Lung (tissue), 12 donors: Measurements from ENCODE around the gene LRIG1. TPM values are rescaled to one million over a fixed set of nuclear protein-coding genes. Genes with fewer than 3 reads are reported as not detected.

Experiments
- ATAC-seq: fragments of 200-7000 bp; cut with Tn5 transposase; one replicate; pipeline ENCODE4 v1.9.1; 2020; ENCODE audit warnings: moderate number of reproducible peaks; ENCODE audit not compliant: insufficient read depth, low FRiP score
- DNase-seq, 3 donors: peaks; one replicate each; pipeline ENCODE4 v3.0.0-alpha.2; 2013 to 2017
- H3K27ac ChIP-seq, 2 donors: one replicate each; pipeline ENCODE4 v1.5.1; 2013; ENCODE audit warnings: mild to moderate bottlenecking in 2 of 2, moderate library complexity in 2 of 2, control low read depth in 1 of 2, inconsistent platforms in 1 of 2, low read depth in 1 of 2, low read length in 1 of 2
- H3K27me3 ChIP-seq, 3 donors: one replicate each; pipeline ENCODE4 v1.5.1; 2013; ENCODE audit warnings: low read length in 2 of 3; ENCODE audit not compliant: control insufficient read depth in 3 of 3, insufficient read depth in 3 of 3
- H3K36me3 ChIP-seq, 4 donors: one replicate each; pipeline ENCODE4 v1.5.1; 2013; ENCODE audit warnings: low read length in 4 of 4, mild to moderate bottlenecking in 1 of 4, moderate library complexity in 1 of 4; ENCODE audit not compliant: control insufficient read depth in 4 of 4, insufficient read depth in 4 of 4
- H3K4me1 ChIP-seq, 5 donors: one replicate each; pipeline ENCODE4 v1.5.1; 2013; ENCODE audit warnings: low read length in 5 of 5, mild to moderate bottlenecking in 2 of 5, moderate library complexity in 1 of 5; ENCODE audit not compliant: control insufficient read depth in 5 of 5, insufficient read depth in 5 of 5
- H3K4me3 ChIP-seq: one replicate; pipeline ENCODE4 v1.5.1; 2013; ENCODE audit warnings: mild to moderate bottlenecking, control low read depth, moderate library complexity
- H3K9ac ChIP-seq, 2 donors: one replicate each; pipeline ENCODE4 v1.5.1; 2013; ENCODE audit warnings: low read length in 2 of 2, control low read depth in 1 of 2; ENCODE audit not compliant: insufficient read depth in 1 of 2
- H3K9me3 ChIP-seq, 4 donors: one replicate each; pipeline ENCODE4 v1.5.1; 2013; ENCODE audit warnings: low read length in 3 of 4, mild to moderate bottlenecking in 1 of 4, moderate library complexity in 1 of 4; ENCODE audit not compliant: control insufficient read depth in 4 of 4, insufficient read depth in 3 of 4
- CTCF ChIP-seq: IDR thresholded peaks from 2 replicates; pipeline ENCODE4 v1.5.1; 2012; ENCODE audit warnings: mild to moderate bottlenecking; ENCODE audit errors: control extremely low read depth, extremely low read depth
- WGBS, 2 donors: extraction: QIAGEN DNeasy Blood & Tissue Kit; methylation state at CpG; one replicate each; pipeline ENCODE4 v1.1.7; 2013; 5-methylcytosine and 5-hydroxymethylcytosine counted together
- polyA plus RNA-seq, 2 donors: library from polyadenylated mRNA; stranded (reverse); fragments of 200-250 nt; gene quantifications; one replicate each; pipeline ENCODE4 v1.2.1, GENCODE V29; 2013
- total RNA-seq, 2 donors: library from RNA; depleted of rRNA in 1 of 2; stranded (reverse); fragments of >200 nt in 1 of 2; gene quantifications; one replicate each; pipeline ENCODE4 v1.2.1, GENCODE V29; 2014 to 2021
- donor health status: control.
- donor health status: control.
- donor health status: Bipolar disorder and iron deficiency.
- donor health status: healthy.
- donor health status: DM: yes; HTN: yes; CAD: no.

Gene LRIG1
- total and polyA plus RNA-seq, 4 donors = 21.9 to 97.4 (median 42.2) TPM

DNA sequence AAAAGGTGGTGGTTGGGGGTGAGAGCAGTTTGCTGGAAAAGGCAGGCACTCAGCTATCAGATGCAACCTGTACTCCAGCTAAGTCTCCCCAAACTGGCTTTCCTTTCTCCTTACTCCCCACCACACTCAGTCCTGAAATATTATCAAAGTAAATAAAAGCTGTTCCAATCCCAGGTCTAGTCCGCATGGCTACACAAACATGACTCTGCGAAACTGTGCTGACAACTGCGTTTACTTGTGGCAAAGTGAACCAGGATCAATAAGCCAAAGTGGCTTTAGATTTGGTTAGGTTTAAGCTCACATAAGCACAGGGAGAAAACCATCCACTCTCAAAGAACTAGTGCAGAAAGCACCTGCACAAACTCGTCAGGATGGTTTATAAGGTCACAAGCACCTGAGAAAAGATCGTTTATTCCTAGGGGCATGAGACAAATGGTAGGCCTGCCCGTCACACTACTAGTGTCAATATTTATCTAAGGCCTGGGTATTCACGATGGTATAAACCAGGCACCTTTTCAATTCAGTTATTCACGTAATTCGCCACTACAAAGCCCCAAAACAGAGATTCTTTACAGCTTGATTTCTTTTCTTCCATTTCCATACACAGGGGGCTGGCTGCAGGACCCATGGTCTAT is 25.3 kb downstream of the LRIG1 start:
- Histone ChIP-seq H3K27ac (peak overlapping the region in 1 of 2 donors; percentile 63), H3K27me3 (no peaks in the 10 kb centered on the region), H3K9me3 (no peaks in the 10 kb centered on the region), H3K36me3 (no peaks in the 10 kb centered on the region), H3K9ac (no peak overlapping the region), H3K4me3 (no peak overlapping the region), H3K4me1 (peaks cover 13 to 50% (median 32%) of the 10 kb centered on the region in 5 donors)
- no peak for TF ChIP-seq CTCF
- ATAC-seq = no peak
- no peak for DNase-seq
- WGBS, 2 donors = 65 to 79% methylated on average over 9 of the region's 9 CpGs

DNA sequence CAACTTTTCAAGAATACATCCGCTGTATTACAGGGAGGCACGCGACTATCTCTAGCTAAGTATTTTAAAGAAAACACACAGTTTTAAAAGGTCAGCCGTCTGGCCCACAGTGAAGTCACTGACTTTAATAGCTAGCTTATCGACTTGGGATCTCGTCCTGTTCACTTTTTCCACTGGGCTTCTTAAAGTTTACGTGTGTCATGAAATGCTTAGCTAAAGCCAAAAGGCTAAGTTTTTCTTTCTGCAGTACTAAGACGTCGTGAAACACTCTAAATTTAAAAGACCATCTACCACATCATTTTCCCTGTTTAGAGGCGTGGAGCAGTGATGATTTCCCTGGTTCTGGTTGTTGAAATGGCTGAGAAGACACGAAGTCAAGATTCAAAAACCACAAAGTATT is 27.1 kb downstream of the LRIG1 start:
- ATAC-seq = no peak
- no peak overlapping the region for H3K4me3 ChIP-seq
- 61 to 64% methylated on average over 11 of the region's 11 CpGs for WGBS, 2 donors
- no peak overlapping the region for H3K9ac ChIP-seq
- no peaks in the 10 kb centered on the region for H3K27me3 ChIP-seq
- no peaks in the 10 kb centered on the region for H3K36me3 ChIP-seq
- no peak for TF ChIP-seq CTCF
- no peaks in the 10 kb centered on the region for H3K9me3 ChIP-seq
- peaks cover 9 to 46% (median 28%) of the 10 kb centered on the region in 5 donors for H3K4me1 ChIP-seq
- no peak overlapping the region for H3K27ac ChIP-seq
- peak in 1 of 3 donors; percentile 43 for DNase-seq

GRCh38 chr3:66473181-66473580 is 27.6 kb downstream of the LRIG1 start:
- H3K4me1 ChIP-seq = peaks cover 5 to 45% (median 28%) of the 10 kb centered on the region in 5 donors
- TF ChIP-seq CTCF = no peak
- DNase-seq (peak in 2 of 3 donors; percentile 60 to 66), ATAC-seq (no peak)
- H3K27ac ChIP-seq = no peak overlapping the region
- no peaks in the 10 kb centered on the region for H3K27me3 ChIP-seq
- peak overlapping the region in 1 of 2 donors; percentile 4 for H3K9ac ChIP-seq
- H3K36me3 ChIP-seq = no peaks in the 10 kb centered on the region
- H3K9me3 ChIP-seq = no peaks in the 10 kb centered on the region
- H3K4me3 ChIP-seq = no peak overlapping the region
- 58 to 61% methylated on average over 4 of the region's 4 CpGs for WGBS, 2 donors
